Mesenchymal stem cell (in vitro differentiated cells and primary cell): ENCODE results near the gene DDR1.

Source experiments
- DNase-seq: peaks from one replicate; pipeline ENCODE4 v3.0.0-alpha.2; 2013
- H2AFZ ChIP-seq: one replicate; pipeline ENCODE4 v1.6.1; 2013; ENCODE audit warnings: low read depth, mild to moderate bottlenecking, control low read depth, inconsistent platforms, low read length, moderate library complexity
- H2AK5ac ChIP-seq: 2 replicates; pipeline ENCODE4 v1.6.1; 2013; ENCODE audit warnings: low read length, moderate library complexity, mild to moderate bottlenecking, inconsistent platforms; ENCODE audit not compliant: severe bottlenecking
- H2BK120ac ChIP-seq: one replicate; pipeline ENCODE4 v1.6.1; 2013; ENCODE audit warnings: low read depth, mild to moderate bottlenecking, inconsistent platforms, low read length, moderate library complexity
- H2BK12ac ChIP-seq, 2 experiments: one replicate each; pipeline ENCODE4 v1.6.1; 2013; ENCODE audit warnings: inconsistent platforms in 2 of 2, low read length in 2 of 2, mild to moderate bottlenecking in 2 of 2, moderate library complexity in 2 of 2, control low read depth in 1 of 2
- H2BK15ac ChIP-seq: one replicate; pipeline ENCODE4 v1.6.1; 2013; ENCODE audit warnings: mild to moderate bottlenecking, low read depth, inconsistent platforms; ENCODE audit not compliant: poor library complexity, severe bottlenecking
- H2BK5ac ChIP-seq: 2 replicates; pipeline ENCODE4 v1.6.1; 2013; ENCODE audit warnings: low read depth, mild to moderate bottlenecking, low read length, control low read depth, inconsistent platforms; ENCODE audit not compliant: poor library complexity, severe bottlenecking
- H3K14ac ChIP-seq, 2 experiments: one replicate each; pipeline ENCODE4 v1.6.1; 2013; ENCODE audit warnings: inconsistent platforms in 2 of 2, low read length in 2 of 2, control low read depth in 1 of 2, mild to moderate bottlenecking in 1 of 2, moderate library complexity in 1 of 2
- H3K18ac ChIP-seq, 2 experiments: one replicate each; pipeline ENCODE4 v1.6.1; 2013; ENCODE audit warnings: inconsistent platforms in 2 of 2, low read length in 2 of 2, control low read depth in 1 of 2, low read depth in 1 of 2, mild to moderate bottlenecking in 1 of 2
- H3K23ac ChIP-seq, 2 experiments: one replicate each; pipeline ENCODE4 v1.6.1; 2013; ENCODE audit warnings: inconsistent platforms in 2 of 2, low read length in 2 of 2, mild to moderate bottlenecking in 2 of 2, moderate library complexity in 2 of 2, control low read depth in 1 of 2
- H3K27ac ChIP-seq: 2 replicates; pipeline ENCODE4 v1.5.1; 2013; ENCODE audit warnings: mild to moderate bottlenecking, moderate library complexity, low read length, control low read depth, inconsistent platforms; ENCODE audit not compliant: poor library complexity, severe bottlenecking
- H3K27me3 ChIP-seq, 2 experiments: 2 replicates each; pipeline versions ENCODE4 v1.6.1 to v1.7.0; 2013; ENCODE audit warnings: low read length in 2 of 2, mild to moderate bottlenecking in 2 of 2, moderate library complexity in 2 of 2, control low read depth in 1 of 2, inconsistent platforms in 1 of 2; ENCODE audit not compliant: control insufficient read depth in 1 of 2, insufficient read depth in 1 of 2
- H3K36me3 ChIP-seq, 2 experiments: 2 replicates each; pipeline versions ENCODE4 v1.6.1 to v1.7.0; 2013; ENCODE audit warnings: low read length in 2 of 2, control low read depth in 1 of 2, inconsistent platforms in 1 of 2, low read depth in 1 of 2, mild to moderate bottlenecking in 1 of 2; ENCODE audit not compliant: insufficient read depth in 2 of 2, control insufficient read depth in 1 of 2
- H3K4ac ChIP-seq, 2 experiments: one replicate each; pipeline ENCODE4 v1.6.1; 2013; ENCODE audit warnings: inconsistent platforms in 2 of 2, low read length in 2 of 2, mild to moderate bottlenecking in 2 of 2, moderate library complexity in 2 of 2, control low read depth in 1 of 2, low read depth in 1 of 2
- H3K4me1 ChIP-seq: 2 replicates; pipeline ENCODE4 v1.6.1; 2013; ENCODE audit warnings: low read depth, low read length, control low read depth; ENCODE audit not compliant: control insufficient read depth, insufficient read depth
- H3K4me2 ChIP-seq: 2 replicates; pipeline ENCODE4 v1.6.1; 2013; ENCODE audit warnings: low read length, mild to moderate bottlenecking, inconsistent platforms; ENCODE audit not compliant: poor library complexity, severe bottlenecking
- H3K4me3 ChIP-seq, 2 experiments: 2 replicates each; pipeline versions ENCODE4 v1.5.1 to v1.7.0; 2013; ENCODE audit warnings: low read length in 2 of 2, mild to moderate bottlenecking in 2 of 2, control low read depth in 1 of 2, low read depth in 1 of 2; ENCODE audit not compliant: insufficient read depth in 1 of 2
- H3K79me1 ChIP-seq: replicated peaks from 2 replicates; pipeline ENCODE4 v1.6.1; 2013; ENCODE audit warnings: mild to moderate bottlenecking, control low read depth, low read length, inconsistent platforms; ENCODE audit not compliant: poor library complexity, severe bottlenecking
- H3K9ac ChIP-seq: 2 replicates; pipeline ENCODE4 v1.7.0; 2013; ENCODE audit warnings: mild to moderate bottlenecking, low read length, moderate library complexity
- H3K9me3 ChIP-seq: 2 replicates; pipeline ENCODE4 v1.7.0; 2013; ENCODE audit warnings: mild to moderate bottlenecking, low read length; ENCODE audit not compliant: control insufficient read depth
- H4K8ac ChIP-seq: one replicate; pipeline ENCODE4 v1.6.1; 2013; ENCODE audit warnings: inconsistent platforms, mild to moderate bottlenecking, low read length, moderate library complexity
- H4K91ac ChIP-seq: one replicate; pipeline ENCODE4 v1.6.1; 2013; ENCODE audit warnings: mild to moderate bottlenecking, low read length, inconsistent platforms
- WGBS: methylation state at CpG from one replicate; pipeline ENCODE4 v1.1.7; 2013; ENCODE audit warnings: mixed read lengths; 5-methylcytosine and 5-hydroxymethylcytosine counted together

DDR1 gene

GRCh38 chr6:30842754-30843610 is 41.3 kb upstream of the DDR1 start:
- Histone ChIP-seq H2AK5ac (peak overlapping the region; percentile 92), H3K9ac (no peak overlapping the region), H2BK15ac (no peak overlapping the region), H3K4me2 (no peak overlapping the region), H3K23ac (no peak overlapping the region), H2AFZ (no peak overlapping the region), H3K4me3 (no peak overlapping the region), H3K36me3 (no peaks in the 10 kb centered on the region), H2BK12ac (peak overlapping the region; percentile 6 to 16), H2BK5ac (peak overlapping the region; percentile 36), H3K18ac (peak overlapping the region in 1 of 2 experiments; percentile 56), H3K9me3 (no peaks in the 10 kb centered on the region), H4K91ac (no peak overlapping the region), H4K8ac (no peak overlapping the region), H2BK120ac (no peak overlapping the region), H3K79me1 (no peaks in the 10 kb centered on the region), H3K14ac (no peak overlapping the region), H3K27me3 (peaks cover 0 to 23% of the 10 kb centered on the region in 2 experiments), H3K4ac (peak overlapping the region in 1 of 2 experiments; percentile 26), H3K4me1 (peaks cover 11% of the 10 kb centered on the region), H3K27ac (no peak overlapping the region)
- WGBS, result 83% methylated on average over 6 of the region's 12 CpGs
- peak; percentile 45 for DNase-seq

GRCh38 chr6:30843611-30843998 is 40.7 kb upstream of the DDR1 start:
- no peak overlapping the region for H3K9ac ChIP-seq
- no peak overlapping the region for H3K14ac ChIP-seq
- peak overlapping the region; percentile 6 to 73 for H2BK12ac ChIP-seq
- H3K23ac ChIP-seq, result no peak overlapping the region
- WGBS, result 78% methylated on average over 3 of the region's 3 CpGs
- H2BK5ac ChIP-seq, result peak overlapping the region; percentile 36
- no peak overlapping the region for H2AFZ ChIP-seq
- H3K36me3 ChIP-seq, result no peaks in the 10 kb centered on the region
- H4K8ac ChIP-seq, result no peak overlapping the region
- H3K4me2 ChIP-seq, result no peak overlapping the region
- peaks cover 0 to 23% of the 10 kb centered on the region in 2 experiments for H3K27me3 ChIP-seq
- no peak overlapping the region for H2BK120ac ChIP-seq
- peak overlapping the region; percentile 17 for H3K27ac ChIP-seq
- H3K4me1 ChIP-seq, result peaks cover 11% of the 10 kb centered on the region
- H3K4ac ChIP-seq, result peak overlapping the region; percentile 19 to 52
- DNase-seq, result no peak
- peak overlapping the region; percentile 84 for H2BK15ac ChIP-seq
- no peaks in the 10 kb centered on the region for H3K9me3 ChIP-seq
- H2AK5ac ChIP-seq, result peak overlapping the region; percentile 92
- no peak overlapping the region for H3K4me3 ChIP-seq
- H4K91ac ChIP-seq, result no peak overlapping the region
- H3K18ac ChIP-seq, result peak overlapping the region; percentile 56 to 82
- H3K79me1 ChIP-seq, result no peaks in the 10 kb centered on the region

DNA sequence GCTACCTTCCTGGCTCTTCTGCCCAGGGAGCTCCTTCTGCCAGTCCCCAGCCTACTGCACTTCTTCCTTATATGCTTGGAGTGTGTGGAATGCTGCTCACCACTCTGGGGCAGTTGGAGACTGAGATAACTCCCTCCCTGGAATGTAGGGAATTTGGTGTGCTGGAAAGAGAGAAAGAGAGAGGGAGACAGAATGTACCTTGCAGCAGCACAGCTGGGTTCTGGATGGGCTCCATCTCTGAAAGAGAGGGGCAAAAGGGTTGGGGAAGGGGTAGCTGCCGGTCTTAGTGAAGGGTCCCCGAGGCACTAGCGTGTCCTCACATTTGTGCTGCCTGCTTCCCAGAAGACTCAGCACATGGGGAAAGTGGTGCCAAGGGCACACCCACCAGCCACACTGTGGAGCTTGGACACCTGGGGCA is 40.2 kb upstream of the DDR1 start:
- peak overlapping the region in 1 of 2 experiments; percentile 82 for H3K18ac ChIP-seq
- peaks cover 11% of the 10 kb centered on the region for H3K4me1 ChIP-seq
- peaks cover 0 to 23% of the 10 kb centered on the region in 2 experiments for H3K27me3 ChIP-seq
- peak; percentile 56 for DNase-seq
- H2BK15ac ChIP-seq, result peak overlapping the region; percentile 20
- H3K4ac ChIP-seq, result no peak overlapping the region
- peak overlapping the region in 1 of 2 experiments; percentile 11 for H3K14ac ChIP-seq
- no peak overlapping the region for H3K4me3 ChIP-seq
- H2BK12ac ChIP-seq, result peak overlapping the region in 1 of 2 experiments; percentile 45
- peak overlapping the region; percentile 83 for H2AK5ac ChIP-seq
- no peak overlapping the region for H3K23ac ChIP-seq
- H4K91ac ChIP-seq, result no peak overlapping the region
- H3K36me3 ChIP-seq, result no peaks in the 10 kb centered on the region
- no peaks in the 10 kb centered on the region for H3K79me1 ChIP-seq
- H2BK5ac ChIP-seq, result no peak overlapping the region
- peak overlapping the region; percentile 21 for H3K27ac ChIP-seq
- H3K9ac ChIP-seq, result no peak overlapping the region
- H3K9me3 ChIP-seq, result no peaks in the 10 kb centered on the region
- H2BK120ac ChIP-seq, result no peak overlapping the region
- H2AFZ ChIP-seq, result no peak overlapping the region
- 81% methylated on average over 3 of the region's 3 CpGs for WGBS
- no peak overlapping the region for H3K4me2 ChIP-seq
- no peak overlapping the region for H4K8ac ChIP-seq

DNA sequence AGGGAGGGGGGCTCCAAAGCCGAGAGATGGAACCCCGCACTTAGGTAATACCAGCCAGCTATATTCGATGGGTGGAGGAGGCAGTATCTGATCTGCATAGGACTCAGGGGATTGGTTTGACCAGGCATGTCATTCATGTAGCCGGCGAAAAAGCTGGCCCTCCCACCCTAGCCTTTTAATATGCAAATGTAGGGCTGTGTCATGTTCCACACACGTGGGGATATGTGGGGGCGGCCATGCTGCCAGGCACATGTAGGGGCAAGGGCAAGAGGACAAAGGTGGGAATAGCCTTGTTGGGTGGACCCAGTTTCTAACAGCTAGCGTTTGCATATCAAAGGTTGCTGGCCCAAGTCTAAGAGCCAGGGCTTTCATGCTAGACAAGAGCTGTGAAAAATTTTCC is 39.1 kb upstream of the DDR1 start:
- Histone ChIP-seq H3K4me3 (no peak overlapping the region), H2AFZ (no peak overlapping the region), H2BK120ac (no peak overlapping the region), H2BK12ac (peak overlapping the region in 1 of 2 experiments; percentile 34), H3K14ac (no peak overlapping the region), H2BK15ac (no peak overlapping the region), H3K23ac (peak overlapping the region in 1 of 2 experiments; percentile 29), H3K9ac (no peak overlapping the region), H3K4me2 (no peak overlapping the region), H3K27me3 (peaks cover 0 to 23% of the 10 kb centered on the region in 2 experiments), H3K18ac (no peak overlapping the region), H3K9me3 (no peaks in the 10 kb centered on the region), H3K4ac (no peak overlapping the region), H2BK5ac (no peak overlapping the region), H3K27ac (no peak overlapping the region), H4K8ac (no peak overlapping the region), H4K91ac (no peak overlapping the region), H3K4me1 (peaks cover 11% of the 10 kb centered on the region), H2AK5ac (peak overlapping the region; percentile 62), H3K79me1 (no peaks in the 10 kb centered on the region), H3K36me3 (no peaks in the 10 kb centered on the region)
- 93% methylated on average over 8 of the region's 8 CpGs for WGBS
- no peak for DNase-seq
